Right lobe of liver (tissue), 4 donors: ENCODE results near the gene NADSYN1.

Experiments used
- POLR2A ChIP-seq: fragments of 450-650 bp; IDR thresholded peaks from one replicate; pipeline ENCODE4 v1.6.1; 2017; ENCODE audit warnings: antibody characterized with exemption, mild to moderate bottlenecking
- TF ChIP-seq, protein P1 (sequence below), 4 donors: fragments of 200-600 bp in 3 of 4; fragments of 450-650 bp in 1 of 4; IDR thresholded peaks; one replicate each; pipeline versions ENCODE4 v1.5.1 to v1.8.0; 2016 to 2022; ENCODE audit warnings: antibody characterized with exemption in 4 of 4, mild to moderate bottlenecking in 2 of 4
- donor health status: DM: no; HTN: no; CAD: no.
- donor health status: DM: no; HTN: no; CAD: no.
- donor health status: DM: no; HTN: yes; CAD: no.

DNA sequence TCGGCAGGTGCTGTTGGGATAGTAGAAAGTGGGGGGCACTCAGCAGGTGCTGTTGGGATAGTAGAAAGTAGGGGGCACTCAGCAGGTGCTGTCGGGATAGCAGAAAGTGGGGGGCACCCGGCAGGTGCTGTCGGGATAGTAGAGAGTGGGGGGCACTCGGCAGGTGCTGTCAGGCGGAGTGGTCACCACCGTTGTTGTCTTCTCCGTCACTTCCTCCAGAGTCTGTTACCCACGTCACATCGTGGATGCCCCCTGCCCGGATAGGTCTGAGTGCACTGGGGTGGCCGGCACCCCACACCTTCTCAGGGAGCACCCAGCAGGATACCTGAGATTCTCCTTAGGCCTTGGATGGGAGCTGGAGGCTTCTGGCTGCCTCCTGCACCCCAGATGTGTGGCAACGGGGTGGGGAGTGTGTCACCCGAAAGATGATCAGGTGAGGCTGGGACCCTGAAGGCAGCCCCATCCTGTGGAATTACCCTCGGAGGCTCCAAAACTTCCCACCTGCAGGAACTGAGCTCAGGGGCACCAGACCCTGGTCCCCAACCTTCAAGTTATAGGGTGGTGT is 50.0 kb downstream of the NADSYN1 start:
- TF ChIP-seq, protein P1, sequence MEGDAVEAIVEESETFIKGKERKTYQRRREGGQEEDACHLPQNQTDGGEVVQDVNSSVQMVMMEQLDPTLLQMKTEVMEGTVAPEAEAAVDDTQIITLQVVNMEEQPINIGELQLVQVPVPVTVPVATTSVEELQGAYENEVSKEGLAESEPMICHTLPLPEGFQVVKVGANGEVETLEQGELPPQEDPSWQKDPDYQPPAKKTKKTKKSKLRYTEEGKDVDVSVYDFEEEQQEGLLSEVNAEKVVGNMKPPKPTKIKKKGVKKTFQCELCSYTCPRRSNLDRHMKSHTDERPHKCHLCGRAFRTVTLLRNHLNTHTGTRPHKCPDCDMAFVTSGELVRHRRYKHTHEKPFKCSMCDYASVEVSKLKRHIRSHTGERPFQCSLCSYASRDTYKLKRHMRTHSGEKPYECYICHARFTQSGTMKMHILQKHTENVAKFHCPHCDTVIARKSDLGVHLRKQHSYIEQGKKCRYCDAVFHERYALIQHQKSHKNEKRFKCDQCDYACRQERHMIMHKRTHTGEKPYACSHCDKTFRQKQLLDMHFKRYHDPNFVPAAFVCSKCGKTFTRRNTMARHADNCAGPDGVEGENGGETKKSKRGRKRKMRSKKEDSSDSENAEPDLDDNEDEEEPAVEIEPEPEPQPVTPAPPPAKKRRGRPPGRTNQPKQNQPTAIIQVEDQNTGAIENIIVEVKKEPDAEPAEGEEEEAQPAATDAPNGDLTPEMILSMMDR (IDR thresholded peaks at IDR 0.05) = no peak
- no peak for TF ChIP-seq POLR2A
